Ishikawa (cell line): ENCODE results near the gene TMPRSS2.

ENCODE experiments used
- CEBPB ChIP-seq: IDR thresholded peaks from 2 replicates; pipeline ENCODE4 v1.6.1; 2012
- CREB1 ChIP-seq: IDR thresholded peaks from 2 replicates; pipeline ENCODE4 v1.6.1; 2012; ENCODE audit warnings: low read depth
- EGR1 ChIP-seq: IDR thresholded peaks from 2 replicates; pipeline ENCODE4 v1.6.1; 2012
- EP300 ChIP-seq: IDR thresholded peaks from 2 replicates; pipeline ENCODE4 v1.6.1; 2012; ENCODE audit warnings: borderline replicate concordance
- FOXM1 ChIP-seq: IDR thresholded peaks from 2 replicates; pipeline ENCODE4 v1.6.1; 2012; ENCODE audit warnings: low read depth, borderline replicate concordance
- MAX ChIP-seq: IDR thresholded peaks from 2 replicates; pipeline ENCODE4 v1.6.1; 2012
- RAD21 ChIP-seq: IDR thresholded peaks from 2 replicates; pipeline ENCODE4 v1.6.1; 2012; ENCODE audit warnings: low read depth
- REST ChIP-seq: IDR thresholded peaks from 2 replicates; pipeline ENCODE4 v1.6.1; 2012; ENCODE audit warnings: low read depth, mild to moderate bottlenecking
- TAF1 ChIP-seq: IDR thresholded peaks from 2 replicates; pipeline ENCODE4 v1.6.1; 2012; ENCODE audit warnings: low read depth, mild to moderate bottlenecking
- TCF12 ChIP-seq: IDR thresholded peaks from 2 replicates; pipeline ENCODE4 v1.6.1; 2012; ENCODE audit warnings: low read depth
- TEAD4 ChIP-seq: IDR thresholded peaks from 2 replicates; pipeline ENCODE4 v1.6.1; 2012
- USF1 ChIP-seq: IDR thresholded peaks from 2 replicates; pipeline ENCODE4 v1.6.1; 2012
- YY1 ChIP-seq: IDR thresholded peaks from 2 replicates; pipeline ENCODE4 v1.6.1; 2012; ENCODE audit warnings: low read depth
- ZBTB7A ChIP-seq: IDR thresholded peaks from 2 replicates; pipeline ENCODE4 v1.6.1; 2012; ENCODE audit warnings: low read depth

- TF ChIP-seq EP300 (no peak), TCF12 (no peak), FOXM1 (no peak), CREB1 (no peak), RAD21 (no peak), REST (no peak), TAF1 (no peak), EGR1 (no peak), YY1 (no peak), USF1 (no peak), TEAD4 (no peak), CEBPB (no peak), ZBTB7A (no peak), MAX (no peak)
These were observed 41.7 kb downstream of the TMPRSS2 start for GRCh38 chr21:41466024-41466820.
